ENCODE measurements around the gene R3HDM4.

The R3HDM4 gene

GRCh38 chr19:876780-877314 lies 36.2 kb downstream of the R3HDM4 start:
- H4K20me1 ChIP-seq (ENCODE audit: insufficient read depth, low read length, poor library complexity, severe bottlenecking): no peaks in the 10 kb centered on the region
- no peaks in the 10 kb centered on the region; the same call in 1 of the 2 replicates for H3F3A ChIP-seq (ENCODE audit: low read depth)
- no peaks in the 10 kb centered on the region for H3K9me3 ChIP-seq (ENCODE audit: insufficient read depth, low read depth, low read length)
- no peaks in the 10 kb centered on the region for H3K27me3 ChIP-seq (ENCODE audit: insufficient read depth, low read length, poor library complexity, severe bottlenecking)
- H3K36me3 ChIP-seq (ENCODE audit: insufficient read depth, low read length): no peaks in the 10 kb centered on the region; the same call in 1 of the 2 replicates
- no peak overlapping the region for H3K9ac ChIP-seq (ENCODE audit: low read depth, low read length, poor library complexity, severe bottlenecking)
- no peak overlapping the region for H3K4me2 ChIP-seq (ENCODE audit: low read depth, low read length, poor library complexity, severe bottlenecking)
- H2AFZ ChIP-seq (ENCODE audit: low read length): no peak overlapping the region
- no peak for TF ChIP-seq CTCF (conservative IDR thresholded peaks at IDR 0.05; ENCODE audit: low read length)
- TF ChIP-seq EZH2phosphoT487 (IDR thresholded peaks at IDR 0.05; ENCODE audit: borderline replicate concordance): no peak
- no peaks in the 10 kb centered on the region for H3K4me1 ChIP-seq (ENCODE audit: insufficient read depth, low read length, poor library complexity, severe bottlenecking)
- H3K79me2 ChIP-seq (ENCODE audit: insufficient read depth, low read length): no peaks in the 10 kb centered on the region
- H3K9me2 ChIP-seq (replicated peaks; ENCODE audit: low read depth, low read length): no peaks in the 10 kb centered on the region
- H3K4me3 ChIP-seq (ENCODE audit: low read length, poor library complexity, severe bottlenecking): no peak overlapping the region

GRCh38 chr19:876089-876488 lies 36.9 kb downstream of the R3HDM4 start:
- no peaks in the 10 kb centered on the region for H3K36me3 ChIP-seq (ENCODE audit: insufficient read depth, low read length)
- H3K4me2 ChIP-seq (ENCODE audit: low read depth, low read length, poor library complexity, severe bottlenecking): no peak overlapping the region
- H3K9ac ChIP-seq (ENCODE audit: low read depth, low read length, poor library complexity, severe bottlenecking): no peak overlapping the region
- H3F3A ChIP-seq (ENCODE audit: low read depth): no peaks in the 10 kb centered on the region; the same call in 1 of the 2 replicates
- no peak overlapping the region for H3K4me3 ChIP-seq (ENCODE audit: low read length, poor library complexity, severe bottlenecking)
- no peaks in the 10 kb centered on the region for H3K27me3 ChIP-seq (ENCODE audit: insufficient read depth, low read length, poor library complexity, severe bottlenecking)
- no peak overlapping the region for H2AFZ ChIP-seq (ENCODE audit: low read length)
- H3K9me2 ChIP-seq (replicated peaks; ENCODE audit: low read depth, low read length): no peaks in the 10 kb centered on the region
- H3K4me1 ChIP-seq (ENCODE audit: insufficient read depth, low read length, poor library complexity, severe bottlenecking): no peaks in the 10 kb centered on the region
- no peak for TF ChIP-seq CTCF (conservative IDR thresholded peaks at IDR 0.05; ENCODE audit: low read length)
- no peak for TF ChIP-seq EZH2phosphoT487 (IDR thresholded peaks at IDR 0.05; ENCODE audit: borderline replicate concordance)
- H3K79me2 ChIP-seq (ENCODE audit: insufficient read depth, low read length): no peaks in the 10 kb centered on the region
- no peaks in the 10 kb centered on the region for H4K20me1 ChIP-seq (ENCODE audit: insufficient read depth, low read length, poor library complexity, severe bottlenecking)
- no peaks in the 10 kb centered on the region for H3K9me3 ChIP-seq (ENCODE audit: insufficient read depth, low read depth, low read length)

GRCh38 chr19:875265-875879 lies 37.6 kb downstream of the R3HDM4 start:
- Histone ChIP-seq H3F3A (ENCODE audit: low read depth) (no peaks in the 10 kb centered on the region; the same call in 1 of the 2 replicates), H4K20me1 (ENCODE audit: insufficient read depth, low read length, poor library complexity, severe bottlenecking) (no peaks in the 10 kb centered on the region), H3K9me3 (ENCODE audit: insufficient read depth, low read depth, low read length) (no peaks in the 10 kb centered on the region), H3K4me1 (ENCODE audit: insufficient read depth, low read length, poor library complexity, severe bottlenecking) (no peaks in the 10 kb centered on the region), H3K27me3 (ENCODE audit: insufficient read depth, low read length, poor library complexity, severe bottlenecking) (no peaks in the 10 kb centered on the region), H3K4me3 (ENCODE audit: low read length, poor library complexity, severe bottlenecking) (no peak overlapping the region), H3K36me3 (ENCODE audit: insufficient read depth, low read length) (no peaks in the 10 kb centered on the region; the same call in 1 of the 2 replicates), H2AFZ (ENCODE audit: low read length) (no peak overlapping the region), H3K9me2 (replicated peaks; ENCODE audit: low read depth, low read length) (no peaks in the 10 kb centered on the region), H3K79me2 (ENCODE audit: insufficient read depth, low read length) (no peaks in the 10 kb centered on the region), H3K4me2 (ENCODE audit: low read depth, low read length, poor library complexity, severe bottlenecking) (no peak overlapping the region), H3K9ac (ENCODE audit: low read depth, low read length, poor library complexity, severe bottlenecking) (no peak overlapping the region)
- no peak for TF ChIP-seq CTCF (conservative IDR thresholded peaks at IDR 0.05; ENCODE audit: low read length)

Data from Loucy (cell line).